Common myeloid progenitor, CD34-positive (primary cell): ENCODE data around the gene PRSS2.

ENCODE experiments used
- CTCF ChIA-PET: fragments of 350-600 bp; sonication (Branson Sonifier 250); formaldehyde crosslinking; loops from one replicate; lab custom pipeline; 2021; ENCODE audit warnings: antibody characterized with exemption; lab: Charles Lee
- POLR2A ChIA-PET: fragments of 350-600 bp; sonication (Branson Sonifier 250); formaldehyde crosslinking; loops from one replicate; lab custom pipeline; 2021; ENCODE audit warnings: antibody characterized with exemption; lab: Charles Lee
- DNase-seq, 3 donors: peaks; one replicate each; pipeline versions ENCODE4 v3.0.0 to v3.0.0-alpha.2; 2013
- H3K27ac ChIP-seq, 2 experiments: 1 replicate in 1 of 2; 2 replicates in 1 of 2; pipeline ENCODE4 v1.7.0; 2013; ENCODE audit warnings: inconsistent platforms in 2 of 2, low read length in 2 of 2, mild to moderate bottlenecking in 2 of 2, low read depth in 1 of 2, moderate library complexity in 1 of 2; ENCODE audit not compliant: severe bottlenecking in 2 of 2, insufficient read depth in 1 of 2, poor library complexity in 1 of 2
- H3K27me3 ChIP-seq, 5 experiments: replicated peaks in 2 of 5; 1 replicate in 3 of 5; 2 replicates in 2 of 5; pipeline versions ENCODE4 v1.6.1 to v1.7.0; 2013; ENCODE audit warnings: low read length in 4 of 5, mild to moderate bottlenecking in 2 of 5, moderate library complexity in 2 of 5, inconsistent platforms in 1 of 5; ENCODE audit not compliant: insufficient read depth in 5 of 5, control insufficient read depth in 4 of 5
- H3K36me3 ChIP-seq, 4 experiments: 1 replicate in 2 of 4; 2 replicates in 2 of 4; pipeline versions ENCODE4 v1.6.1 to v1.7.0; 2013; ENCODE audit warnings: low read length in 3 of 4, control low read depth in 1 of 4, mild to moderate bottlenecking in 1 of 4; ENCODE audit not compliant: control insufficient read depth in 4 of 4, insufficient read depth in 4 of 4
- H3K4me1 ChIP-seq, 4 experiments: 1 replicate in 3 of 4; 2 replicates in 1 of 4; pipeline versions ENCODE4 v1.6.1 to v1.7.1; 2013; ENCODE audit warnings: low read length in 3 of 4, mild to moderate bottlenecking in 3 of 4, control low read depth in 1 of 4, inconsistent platforms in 1 of 4, moderate library complexity in 1 of 4; ENCODE audit not compliant: control insufficient read depth in 4 of 4, insufficient read depth in 4 of 4; ENCODE audit errors: control extremely low read depth in 1 of 4
- H3K4me3 ChIP-seq, 7 experiments: 1 replicate in 4 of 7; 2 replicates in 3 of 7; pipeline versions ENCODE4 v1.5.1 to v1.7.0; 2013; ENCODE audit warnings: mild to moderate bottlenecking in 7 of 7, low read length in 6 of 7, moderate library complexity in 6 of 7, inconsistent platforms in 2 of 7, low read depth in 2 of 7, control low read depth in 1 of 7; ENCODE audit not compliant: insufficient read depth in 4 of 7, control insufficient read depth in 1 of 7; ENCODE audit errors: extremely low read depth in 1 of 7
- H3K9me3 ChIP-seq, 5 experiments: 1 replicate in 4 of 5; 2 replicates in 1 of 5; pipeline versions ENCODE4 v1.6.1 to v1.7.1; 2013; ENCODE audit warnings: low read length in 4 of 5, mild to moderate bottlenecking in 2 of 5, inconsistent platforms in 1 of 5, low read depth in 1 of 5, moderate library complexity in 1 of 5; ENCODE audit not compliant: control insufficient read depth in 4 of 5, insufficient read depth in 2 of 5; ENCODE audit errors: control extremely low read depth in 1 of 5
- WGBS: methylation state at CpG from one replicate; pipeline ENCODE4 v1.1.5; 2013; ENCODE audit not compliant: insufficient coverage; 5-methylcytosine and 5-hydroxymethylcytosine counted together

The PRSS2 gene

DNA sequence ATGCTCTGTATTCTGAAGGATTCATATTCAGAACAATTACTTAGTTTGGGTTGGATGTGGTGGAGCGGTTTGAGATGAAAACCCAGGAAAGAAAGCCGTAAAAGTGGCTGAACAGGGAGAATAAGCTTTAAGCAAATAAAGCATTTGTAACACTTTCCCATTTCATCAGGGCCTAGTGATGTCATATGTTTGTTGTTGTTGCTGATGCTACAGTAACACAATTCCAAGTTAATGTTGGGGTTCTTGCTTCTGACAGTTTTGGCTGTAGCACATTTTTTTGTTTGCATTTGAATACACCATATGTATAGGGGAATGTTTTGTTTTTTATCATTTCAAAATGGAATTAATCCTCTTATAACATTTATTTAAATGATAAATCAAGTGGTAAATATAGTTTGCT is 43.7 kb downstream of the PRSS2 start:
- no peaks in the 10 kb centered on the region for H3K27me3 ChIP-seq
- ChIA-PET CTCF (interaction anchor here (1.1 to 31.6 kb wide), 11 partner anchors 14 to 420 kb away, joined by 3 to 679 read pairs (median 4); no protein-coding TSS in a partner anchor), POLR2A (no interaction called here)
- WGBS: no CpG with 5 or more reads among the region's 2 CpGs
- no peak overlapping the region for H3K27ac ChIP-seq
- DNase-seq: no peak
- H3K4me1 ChIP-seq: peaks cover 9 to 15% (median 13%) of the 10 kb centered on the region in 4 experiments
- H3K36me3 ChIP-seq: no peaks in the 10 kb centered on the region
- H3K4me3 ChIP-seq: no peak overlapping the region
- peaks cover 0 to under 1% (median 0%) of the 10 kb centered on the region in 5 experiments for H3K9me3 ChIP-seq

DNA sequence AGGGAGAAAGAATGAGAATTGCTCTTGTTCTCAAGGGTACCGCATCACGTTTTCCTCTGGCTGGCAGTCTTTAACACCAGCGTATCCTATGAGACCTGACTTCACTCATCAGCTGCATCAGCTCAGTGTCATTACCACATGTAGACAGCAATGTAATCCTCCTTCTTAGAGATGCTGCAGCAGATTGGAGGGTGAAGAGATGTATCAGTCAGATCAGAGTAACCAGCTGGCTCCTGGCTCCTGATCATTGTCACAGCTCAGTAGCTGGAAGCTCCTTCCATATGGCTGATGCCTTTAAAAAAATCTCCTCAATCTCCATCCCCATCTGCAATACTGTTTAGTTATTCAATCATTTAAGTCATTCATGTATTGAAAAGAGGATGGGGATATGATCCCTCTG is 44.4 kb downstream of the PRSS2 start:
- Histone ChIP-seq H3K4me3 (no peak overlapping the region), H3K27ac (no peak overlapping the region), H3K9me3 (peaks cover 0 to 3% (median 0%) of the 10 kb centered on the region in 5 experiments), H3K36me3 (no peaks in the 10 kb centered on the region), H3K4me1 (peaks cover 2 to 8% (median 6%) of the 10 kb centered on the region in 4 experiments), H3K27me3 (no peaks in the 10 kb centered on the region)
- POLR2A ChIA-PET: no interaction called here
- DNase-seq: no peak
- CTCF ChIA-PET: interaction anchor here (0.9 to 31.6 kb wide), 9 partner anchors 13 to 425 kb away, joined by 3 to 679 read pairs (median 4); no protein-coding TSS in a partner anchor
- 93% methylated on average over 3 of the region's 3 CpGs for WGBS

GRCh38 chr7:142817506-142817905 is 46.7 kb downstream of the PRSS2 start:
- ChIA-PET POLR2A (no interaction called here), CTCF (interaction anchor here (1.0 to 31.6 kb wide), 5 partner anchors 24 to 185 kb away, joined by 3 to 679 read pairs (median 6); no protein-coding TSS in a partner anchor)
- Histone ChIP-seq H3K27me3 (no peaks in the 10 kb centered on the region), H3K36me3 (no peaks in the 10 kb centered on the region), H3K4me1 (no peaks in the 10 kb centered on the region), H3K27ac (no peak overlapping the region), H3K4me3 (no peak overlapping the region), H3K9me3 (peaks cover 0 to 3% (median 0%) of the 10 kb centered on the region in 5 experiments)
- no CpG with 5 or more reads among the region's 2 CpGs for WGBS
- no peak for DNase-seq

DNA sequence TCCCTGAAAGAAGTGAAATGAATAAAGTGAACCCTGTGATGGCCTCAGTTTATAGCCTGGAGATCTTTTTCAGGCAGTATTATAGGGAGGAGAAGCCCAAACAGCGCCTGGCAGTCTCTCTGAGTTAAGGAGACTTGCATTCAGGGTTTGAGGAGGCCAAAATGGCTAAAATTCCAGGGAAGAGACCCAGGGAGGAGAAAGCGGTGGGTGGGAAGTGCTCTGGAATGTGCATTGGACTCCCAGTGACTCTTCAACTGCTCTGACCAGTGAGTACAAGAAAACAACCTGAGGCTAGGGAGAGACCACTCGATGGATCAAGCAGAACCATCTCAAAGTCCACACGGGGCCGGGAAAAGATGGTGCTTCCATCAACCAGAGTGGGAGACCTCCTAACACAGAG is 48.8 kb downstream of the PRSS2 start:
- WGBS: 100% methylated on average over 5 of the region's 5 CpGs
- no peaks in the 10 kb centered on the region for H3K4me1 ChIP-seq
- POLR2A ChIA-PET: no interaction called here
- H3K27ac ChIP-seq: no peak overlapping the region
- no peak for DNase-seq
- no peaks in the 10 kb centered on the region for H3K36me3 ChIP-seq
- H3K9me3 ChIP-seq: peaks cover 0 to 3% (median 0%) of the 10 kb centered on the region in 5 experiments
- H3K4me3 ChIP-seq: no peak overlapping the region
- no peaks in the 10 kb centered on the region for H3K27me3 ChIP-seq
- CTCF ChIA-PET: interaction anchor here (1.4 to 31.6 kb wide), 8 partner anchors 8 to 322 kb away, joined by 3 to 679 read pairs (median 6); no protein-coding TSS in a partner anchor

DNA sequence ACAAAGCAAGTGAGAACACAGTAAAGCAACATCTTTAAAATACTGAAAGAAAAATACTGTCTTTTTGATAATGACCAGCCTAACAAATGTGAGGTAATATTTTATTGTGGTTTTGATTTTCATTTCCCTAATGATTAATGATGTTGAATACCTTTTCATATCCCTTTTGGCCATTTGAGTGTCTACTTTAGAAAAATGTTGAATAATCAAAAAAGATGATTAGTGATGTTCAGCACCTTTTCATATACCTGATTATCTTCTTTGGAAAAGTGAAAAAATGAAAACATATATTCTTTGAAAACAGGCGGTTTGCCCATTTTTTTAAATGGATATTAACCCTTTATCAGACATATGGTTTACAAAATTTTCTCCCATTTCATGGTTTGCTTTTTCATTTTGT is 51.9 kb downstream of the PRSS2 start:
- Histone ChIP-seq H3K9me3 (peaks cover 0 to 8% (median 3%) of the 10 kb centered on the region in 5 experiments), H3K36me3 (no peaks in the 10 kb centered on the region), H3K4me1 (no peaks in the 10 kb centered on the region), H3K27me3 (no peaks in the 10 kb centered on the region), H3K4me3 (no peak overlapping the region), H3K27ac (no peak overlapping the region)
- CTCF ChIA-PET: interaction anchor here (1.0 to 31.6 kb wide), 2 partner anchors 11 to 32 kb away, joined by 3 to 679 read pairs; no protein-coding TSS in a partner anchor
- DNase-seq: no peak
- WGBS: no CpG with 5 or more reads among the region's 1 CpG
- POLR2A ChIA-PET: no interaction called here
